HG03025 (cell line): ENCODE data around the gene ZCCHC2.

Source experiments
- ATAC-seq: cut with Tn5 transposase; IDR thresholded peaks from one replicate; pipeline ENCODE4 v1.9.1; 2021; ENCODE audit warnings: mild to moderate bottlenecking, moderate library complexity; ENCODE audit not compliant: unreplicated experiment, low FRiP score

Gene ZCCHC2

GRCh38 chr18:62509779-62510178 lies 13.0 kb upstream of the ZCCHC2 start:
- no peak for ATAC-seq

- ATAC-seq: no peak
Measured at GRCh38 chr18:62510789-62511188, 12.0 kb upstream of the ZCCHC2 start.

GRCh38 chr18:62512532-62512931 lies 10.3 kb upstream of the ZCCHC2 start:
- no peak for ATAC-seq

GRCh38 chr18:62512996-62513395 lies 9.8 kb upstream of the ZCCHC2 start:
- ATAC-seq: no peak

- no peak for ATAC-seq
Measured at GRCh38 chr18:62514570-62514969, 8.3 kb upstream of the ZCCHC2 start.

GRCh38 chr18:62516242-62516641 lies 6.6 kb upstream of the ZCCHC2 start:
- no peak for ATAC-seq

- no peak for ATAC-seq
Measured at GRCh38 chr18:62518460-62519375, 4.1 kb upstream of the ZCCHC2 start.

- ATAC-seq: no peak
Measured at GRCh38 chr18:62519684-62520083, 3.1 kb upstream of the ZCCHC2 start.

- no peak for ATAC-seq
Measured at GRCh38 chr18:62521082-62521481, 1.7 kb upstream of the ZCCHC2 start.

- no peak for ATAC-seq
Measured at GRCh38 chr18:62521593-62521992, 1.2 kb upstream of the ZCCHC2 start.

- peak; percentile 6 for ATAC-seq
Measured at GRCh38 chr18:62522178-62522503, 684 bp upstream of the ZCCHC2 start.

GRCh38 chr18:62523255-62523588 lies 397 bp downstream of the ZCCHC2 start:
- ATAC-seq: no peak

GRCh38 chr18:62523631-62524439 lies 1.0 kb downstream of the ZCCHC2 start:
- ATAC-seq: no peak

- no peak for ATAC-seq
Measured at GRCh38 chr18:62524440-62525200, 1.8 kb downstream of the ZCCHC2 start.

- no peak for ATAC-seq
Measured at GRCh38 chr18:62525608-62526007, 2.8 kb downstream of the ZCCHC2 start.

- ATAC-seq: peak; percentile 12
Measured at GRCh38 chr18:62526098-62527025, 3.5 kb downstream of the ZCCHC2 start.

GRCh38 chr18:62529597-62529996 lies 6.8 kb downstream of the ZCCHC2 start:
- no peak for ATAC-seq

GRCh38 chr18:62531078-62531477 lies 8.3 kb downstream of the ZCCHC2 start:
- ATAC-seq: no peak

- no peak for ATAC-seq
Measured at GRCh38 chr18:62531931-62532330, 9.1 kb downstream of the ZCCHC2 start.

GRCh38 chr18:62536005-62536404 lies 13.2 kb downstream of the ZCCHC2 start:
- no peak for ATAC-seq
